ENCODE measurements around the gene AIFM2.

- no peak for TF ChIP-seq ZNF274 (IDR thresholded peaks at IDR 0.05; ENCODE audit: low read depth, low read length)
- TF ChIP-seq SUZ12 (IDR thresholded peaks at IDR 0.05; ENCODE audit: extremely low read depth, insufficient read depth, insufficient read length) = no peak
Observed at GRCh38 chr10:70137927-70138883, 5.6 kb upstream of the AIFM2 start.
